Stimulated activated CD4-positive, alpha-beta T cell treated with anti-CD3 and anti-CD28 coated beads, Interleukin-2, amount 100 ng/mL, for 48 hours (primary cell): Measurements from ENCODE around the gene FAF2.
"Not testable (repeated sequence)": the region's sequence is repeated elsewhere in the genome, so short reads cannot be mapped to it uniquely, and the experiment has no call there.

Experiments
- DNase-seq, 2 donors: peaks; one replicate each; pipeline ENCODE4 v3.0.0-alpha.2; 2020

The FAF2 gene

DNA sequence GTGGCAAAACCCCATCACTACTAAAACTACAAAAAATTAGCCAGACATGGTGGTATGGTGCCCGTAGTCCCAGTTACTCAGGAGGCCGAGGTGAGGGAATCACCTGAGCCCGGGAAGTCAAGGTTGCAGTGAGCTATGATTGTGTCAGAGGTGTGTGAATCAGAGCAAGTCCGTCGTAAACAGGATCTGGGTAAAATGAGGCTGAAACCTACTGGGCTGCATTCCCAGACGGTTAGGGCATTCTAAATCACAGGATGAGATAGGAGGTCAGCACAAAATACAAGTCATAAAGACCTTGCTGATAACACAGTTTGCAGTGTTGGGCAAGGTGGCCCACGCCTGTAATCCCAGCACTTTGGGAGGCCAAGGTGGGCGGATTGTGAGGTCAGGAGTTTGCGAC lies 29.9 kb upstream of the FAF2 start:
- DNase-seq: no peak

- DNase-seq: no peak
Observed at GRCh38 chr5:176420086-176420485, 28.1 kb upstream of the FAF2 start.

- DNase-seq: no peak
Observed at GRCh38 chr5:176420972-176421544, 27.1 kb upstream of the FAF2 start.

DNA sequence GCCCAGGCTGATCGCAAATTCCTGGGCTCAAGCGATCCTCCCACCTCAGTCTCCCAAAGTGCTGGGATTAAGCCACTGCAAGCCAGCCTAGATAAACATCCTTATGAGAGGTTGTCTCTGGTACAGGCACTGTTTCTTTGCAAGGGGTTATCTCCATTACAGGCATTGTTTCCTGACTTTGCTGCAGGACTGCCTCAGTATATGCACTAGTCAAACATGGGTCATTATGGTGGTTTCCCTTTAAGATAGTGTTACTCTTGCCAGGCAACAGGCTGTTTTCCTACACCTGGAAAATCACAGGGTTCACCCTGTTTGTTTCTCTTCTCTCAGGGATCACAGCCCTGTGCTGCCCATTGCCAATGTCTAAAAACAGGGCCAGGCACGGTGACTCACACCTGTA lies 24.0 kb upstream of the FAF2 start:
- DNase-seq: no peak

DNA sequence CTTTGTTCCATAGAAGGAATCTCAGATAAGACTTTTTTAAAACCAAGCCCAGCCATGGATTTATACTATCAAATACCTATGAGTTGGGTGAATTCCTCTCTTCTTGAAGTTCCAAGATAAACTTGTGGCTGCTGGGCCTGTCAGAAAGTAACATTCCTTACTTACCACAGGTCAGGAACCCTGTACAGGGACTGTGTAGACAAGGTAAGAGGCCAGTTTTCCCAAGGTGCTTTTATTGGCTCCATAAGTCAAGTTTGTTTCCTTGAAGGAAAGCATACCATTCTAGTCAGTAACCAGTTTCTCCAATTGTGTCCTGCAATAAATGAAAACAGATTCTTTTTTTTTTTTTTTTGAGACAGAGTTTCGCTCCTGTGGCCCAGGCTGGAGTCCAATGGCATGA lies 23.0 kb upstream of the FAF2 start:
- DNase-seq: no peak

DNA sequence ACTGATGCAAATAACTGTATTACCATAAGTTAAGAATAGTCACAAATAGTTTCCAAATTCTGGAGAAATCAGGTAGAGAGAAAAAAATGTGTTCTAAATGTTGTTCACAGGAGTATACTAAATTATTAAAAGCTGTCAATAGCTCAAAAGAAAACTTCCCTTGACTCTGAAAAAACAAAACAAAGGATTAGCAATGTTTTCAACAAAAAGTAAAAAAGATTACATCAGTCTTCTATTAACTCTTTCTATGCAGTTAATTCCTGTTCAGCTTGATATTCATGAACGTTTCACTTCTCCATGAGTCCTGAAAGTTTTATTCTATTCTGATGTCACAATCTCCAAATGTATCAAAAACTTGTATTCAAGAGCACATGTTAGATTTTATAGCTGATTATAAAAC lies 22.4 kb upstream of the FAF2 start:
- no peak for DNase-seq

- DNase-seq: no peak
Observed at GRCh38 chr5:176426876-176427275, 21.3 kb upstream of the FAF2 start.

DNA sequence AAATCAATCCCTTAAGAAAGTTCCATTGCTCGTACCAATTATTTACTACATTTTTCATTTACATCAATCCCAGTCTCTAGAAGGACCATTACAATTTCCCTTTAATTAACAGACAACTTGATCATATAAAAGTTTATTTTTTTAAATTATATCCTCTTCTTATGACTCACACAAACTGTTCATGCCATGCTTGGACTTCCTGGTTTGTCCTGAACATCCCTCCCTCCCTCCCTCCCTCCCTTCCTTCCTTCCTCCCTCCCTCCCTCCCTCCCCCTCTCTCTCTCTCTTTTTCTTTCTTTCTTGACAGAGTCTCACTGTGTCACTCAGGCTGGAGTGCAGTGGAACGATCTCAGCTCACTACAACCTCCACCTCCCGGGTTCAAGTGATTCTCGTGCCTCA lies 20.2 kb upstream of the FAF2 start:
- no peak for DNase-seq

DNA sequence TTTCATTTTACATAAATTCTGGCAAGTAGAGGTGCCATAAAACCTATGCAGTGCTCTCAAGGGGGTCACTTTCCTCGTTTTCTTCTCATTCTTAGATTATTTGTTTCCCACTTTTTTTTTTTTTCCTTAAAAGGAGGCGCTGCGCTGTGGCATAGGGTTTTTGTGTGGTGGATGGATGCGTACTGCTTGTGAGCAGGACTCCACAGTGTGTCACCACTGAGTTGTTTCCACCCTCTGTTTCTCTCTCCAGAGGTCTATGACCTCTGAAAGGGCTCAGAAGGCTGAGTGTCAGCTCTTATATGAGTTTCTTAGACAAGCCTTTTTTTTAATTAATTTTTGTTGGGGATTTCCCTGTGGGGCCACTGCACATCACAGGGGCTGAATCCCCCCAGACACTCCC lies 18.2 kb upstream of the FAF2 start:
- DNase-seq: no peak

- no peak for DNase-seq
Observed at GRCh38 chr5:176432707-176433106, 15.5 kb upstream of the FAF2 start.

DNA sequence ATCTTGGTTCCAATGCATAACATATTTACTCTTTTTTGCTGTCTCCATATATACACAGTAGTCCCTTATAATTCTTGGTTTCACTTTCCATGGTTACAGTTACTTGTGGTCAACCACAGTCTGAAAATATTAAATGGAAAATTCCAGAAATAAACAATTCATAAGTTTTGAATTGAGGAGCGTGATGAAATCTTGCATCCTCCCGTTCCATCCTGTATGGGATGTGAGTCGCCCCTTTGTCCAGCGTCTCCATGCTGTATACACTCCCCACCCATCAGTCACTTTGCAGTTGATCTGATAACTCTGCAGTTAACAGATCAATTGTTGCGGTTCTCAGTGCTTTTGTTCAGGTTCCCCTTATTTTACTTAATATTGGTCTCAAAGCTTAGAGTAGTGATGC lies 11.5 kb upstream of the FAF2 start:
- DNase-seq: no peak

GRCh38 chr5:176438959-176439757 lies 9.0 kb upstream of the FAF2 start:
- DNase-seq: no peak

- DNase-seq: no peak
Observed at GRCh38 chr5:176440927-176441706, 7.1 kb upstream of the FAF2 start.

GRCh38 chr5:176441921-176442323 lies 6.3 kb upstream of the FAF2 start:
- DNase-seq: no peak

GRCh38 chr5:176442911-176443310 lies 5.3 kb upstream of the FAF2 start:
- not testable (repeated sequence) for DNase-seq

DNA sequence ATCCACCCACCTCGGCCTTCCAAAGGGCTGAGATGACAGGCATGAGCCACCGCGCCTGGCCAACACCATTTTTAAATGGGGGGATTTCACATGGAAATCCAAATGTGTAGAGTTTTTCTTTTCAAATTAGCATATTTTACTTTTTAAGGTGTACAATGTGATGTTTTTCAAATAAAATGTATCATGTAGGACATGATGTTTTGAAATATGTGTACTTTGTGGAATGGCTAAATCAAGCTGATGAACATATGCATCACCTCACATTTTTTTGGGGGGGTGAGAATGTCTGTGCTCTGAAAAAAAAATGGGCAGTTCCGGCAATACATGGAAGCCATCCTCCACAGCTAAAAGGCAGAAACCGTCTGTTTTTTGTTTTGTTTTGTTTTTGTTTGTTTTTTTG lies 3.4 kb upstream of the FAF2 start:
- DNase-seq: no peak

GRCh38 chr5:176446028-176446665 lies 2.0 kb upstream of the FAF2 start:
- no peak for DNase-seq

- no peak for DNase-seq
Observed at GRCh38 chr5:176446884-176447590, 1.1 kb upstream of the FAF2 start.

GRCh38 chr5:176447591-176447977 lies 601 bp upstream of the FAF2 start:
- DNase-seq: no peak

DNA sequence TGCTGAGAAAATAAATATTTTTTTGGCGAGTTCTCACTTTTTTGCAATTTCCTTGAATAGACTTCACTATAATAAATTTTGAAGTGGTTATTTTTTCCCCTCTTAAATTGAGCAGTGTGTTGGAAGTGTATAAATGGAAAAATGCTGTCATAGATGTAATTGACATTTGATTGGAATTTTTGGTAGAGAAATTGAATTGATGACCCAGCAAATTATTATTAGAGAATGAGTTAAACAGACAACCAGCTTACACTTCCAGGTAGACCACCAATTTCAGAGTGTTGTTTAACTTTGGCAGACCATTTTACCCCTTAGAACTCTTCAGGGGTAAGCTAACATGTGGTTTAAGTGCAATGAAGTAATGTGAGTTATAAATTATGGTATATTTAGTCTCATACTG lies 1.9 kb downstream of the FAF2 start:
- DNase-seq: no peak

GRCh38 chr5:176454724-176455394 lies 6.7 kb downstream of the FAF2 start:
- no peak for DNase-seq

GRCh38 chr5:176458904-176459561 lies 10.8 kb downstream of the FAF2 start:
- DNase-seq: no peak
